Hepatocyte (in vitro differentiated cells): Measurements from ENCODE around the gene MPHOSPH6.

Experiments
- EZH2 ChIP-seq: fragments of 200-600 bp; sonication (generic); IDR thresholded peaks from 2 replicates; pipeline ENCODE4 v1.6.1; 2016; ENCODE audit warnings: antibody characterized with exemption, mild to moderate bottlenecking, borderline replicate concordance
- TF ChIP-seq, protein P1 (sequence below): fragments of 200-600 bp; sonication (generic); IDR thresholded peaks from 2 replicates; pipeline ENCODE4 v1.5.1; 2016; ENCODE audit warnings: antibody characterized with exemption, mild to moderate bottlenecking; ENCODE audit not compliant: poor library complexity

DNA sequence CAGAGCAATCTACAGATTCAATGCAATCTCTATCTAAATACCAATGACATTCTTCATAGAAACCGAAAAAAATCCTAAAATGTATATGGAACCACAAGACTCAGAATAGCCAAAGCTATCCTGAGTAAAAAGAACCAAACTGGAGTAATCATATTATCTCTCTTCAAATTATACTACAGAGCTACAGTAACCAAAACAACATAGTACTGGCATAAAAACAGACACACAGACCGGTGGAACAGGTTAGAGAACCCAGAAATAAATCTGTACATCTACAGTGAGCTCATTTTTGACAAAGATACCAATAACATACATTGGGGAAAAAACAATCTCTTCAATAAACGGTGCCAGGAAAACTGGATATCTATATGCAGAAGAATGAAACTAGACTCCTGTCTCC is 45.4 kb downstream of the MPHOSPH6 start:
- TF ChIP-seq, protein P1, sequence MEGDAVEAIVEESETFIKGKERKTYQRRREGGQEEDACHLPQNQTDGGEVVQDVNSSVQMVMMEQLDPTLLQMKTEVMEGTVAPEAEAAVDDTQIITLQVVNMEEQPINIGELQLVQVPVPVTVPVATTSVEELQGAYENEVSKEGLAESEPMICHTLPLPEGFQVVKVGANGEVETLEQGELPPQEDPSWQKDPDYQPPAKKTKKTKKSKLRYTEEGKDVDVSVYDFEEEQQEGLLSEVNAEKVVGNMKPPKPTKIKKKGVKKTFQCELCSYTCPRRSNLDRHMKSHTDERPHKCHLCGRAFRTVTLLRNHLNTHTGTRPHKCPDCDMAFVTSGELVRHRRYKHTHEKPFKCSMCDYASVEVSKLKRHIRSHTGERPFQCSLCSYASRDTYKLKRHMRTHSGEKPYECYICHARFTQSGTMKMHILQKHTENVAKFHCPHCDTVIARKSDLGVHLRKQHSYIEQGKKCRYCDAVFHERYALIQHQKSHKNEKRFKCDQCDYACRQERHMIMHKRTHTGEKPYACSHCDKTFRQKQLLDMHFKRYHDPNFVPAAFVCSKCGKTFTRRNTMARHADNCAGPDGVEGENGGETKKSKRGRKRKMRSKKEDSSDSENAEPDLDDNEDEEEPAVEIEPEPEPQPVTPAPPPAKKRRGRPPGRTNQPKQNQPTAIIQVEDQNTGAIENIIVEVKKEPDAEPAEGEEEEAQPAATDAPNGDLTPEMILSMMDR = no peak
- no peak for TF ChIP-seq EZH2
